ENCODE measurements around the gene SLC2A4RG.

Gene SLC2A4RG

GRCh38 chr20:63746751-63747315, 7.3 kb downstream of the SLC2A4RG start:
- TF ChIP-seq, protein P1, sequence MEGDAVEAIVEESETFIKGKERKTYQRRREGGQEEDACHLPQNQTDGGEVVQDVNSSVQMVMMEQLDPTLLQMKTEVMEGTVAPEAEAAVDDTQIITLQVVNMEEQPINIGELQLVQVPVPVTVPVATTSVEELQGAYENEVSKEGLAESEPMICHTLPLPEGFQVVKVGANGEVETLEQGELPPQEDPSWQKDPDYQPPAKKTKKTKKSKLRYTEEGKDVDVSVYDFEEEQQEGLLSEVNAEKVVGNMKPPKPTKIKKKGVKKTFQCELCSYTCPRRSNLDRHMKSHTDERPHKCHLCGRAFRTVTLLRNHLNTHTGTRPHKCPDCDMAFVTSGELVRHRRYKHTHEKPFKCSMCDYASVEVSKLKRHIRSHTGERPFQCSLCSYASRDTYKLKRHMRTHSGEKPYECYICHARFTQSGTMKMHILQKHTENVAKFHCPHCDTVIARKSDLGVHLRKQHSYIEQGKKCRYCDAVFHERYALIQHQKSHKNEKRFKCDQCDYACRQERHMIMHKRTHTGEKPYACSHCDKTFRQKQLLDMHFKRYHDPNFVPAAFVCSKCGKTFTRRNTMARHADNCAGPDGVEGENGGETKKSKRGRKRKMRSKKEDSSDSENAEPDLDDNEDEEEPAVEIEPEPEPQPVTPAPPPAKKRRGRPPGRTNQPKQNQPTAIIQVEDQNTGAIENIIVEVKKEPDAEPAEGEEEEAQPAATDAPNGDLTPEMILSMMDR (IDR thresholded peaks at IDR 0.05; ENCODE audit: low read depth, low read length), result no peak
- in situ Hi-C loops (cut with HindIII; ENCODE audit: low sequenced_read_pairs), result no loop called here
- no peak overlapping the region for H3K4me3 ChIP-seq (ENCODE audit: low read depth, low read length)

DNA sequence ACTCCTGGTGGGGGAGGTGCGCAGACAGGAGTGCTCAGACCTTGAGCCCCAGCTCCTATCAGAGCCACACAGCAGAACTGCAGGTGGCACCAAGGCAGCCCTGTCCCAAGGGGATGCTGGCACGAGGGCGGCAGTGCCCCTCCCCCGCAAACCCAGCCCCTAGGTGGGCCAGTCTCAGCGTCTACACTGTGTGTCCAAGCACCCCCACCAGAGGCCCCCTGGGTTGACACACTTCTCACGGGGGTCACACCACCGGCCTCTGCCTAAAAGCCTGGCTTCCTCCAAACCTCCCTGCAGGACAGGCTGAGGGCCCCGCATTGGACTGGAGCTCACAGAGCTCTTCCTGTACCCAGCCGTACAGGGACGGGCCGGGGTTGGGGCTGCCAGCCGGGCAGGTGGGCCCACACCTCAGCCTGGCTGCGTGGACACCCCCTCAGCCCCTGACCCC, 8.1 kb downstream of the SLC2A4RG start:
- DNase-seq (ENCODE audit: low read depth, low spot score), result no peak
- in situ Hi-C loops (cut with HindIII; ENCODE audit: low sequenced_read_pairs), result no loop called here
- no peak overlapping the region for H3K4me3 ChIP-seq (ENCODE audit: low read depth, low read length)
- TF ChIP-seq, protein P1 (IDR thresholded peaks at IDR 0.05; ENCODE audit: low read depth, low read length), result no peak

More at GRCh38 chr20:63746751-63747315, 7.3 kb downstream of the SLC2A4RG start:
- DNase-seq (ENCODE audit: low read depth, low spot score), result no peak

DNA sequence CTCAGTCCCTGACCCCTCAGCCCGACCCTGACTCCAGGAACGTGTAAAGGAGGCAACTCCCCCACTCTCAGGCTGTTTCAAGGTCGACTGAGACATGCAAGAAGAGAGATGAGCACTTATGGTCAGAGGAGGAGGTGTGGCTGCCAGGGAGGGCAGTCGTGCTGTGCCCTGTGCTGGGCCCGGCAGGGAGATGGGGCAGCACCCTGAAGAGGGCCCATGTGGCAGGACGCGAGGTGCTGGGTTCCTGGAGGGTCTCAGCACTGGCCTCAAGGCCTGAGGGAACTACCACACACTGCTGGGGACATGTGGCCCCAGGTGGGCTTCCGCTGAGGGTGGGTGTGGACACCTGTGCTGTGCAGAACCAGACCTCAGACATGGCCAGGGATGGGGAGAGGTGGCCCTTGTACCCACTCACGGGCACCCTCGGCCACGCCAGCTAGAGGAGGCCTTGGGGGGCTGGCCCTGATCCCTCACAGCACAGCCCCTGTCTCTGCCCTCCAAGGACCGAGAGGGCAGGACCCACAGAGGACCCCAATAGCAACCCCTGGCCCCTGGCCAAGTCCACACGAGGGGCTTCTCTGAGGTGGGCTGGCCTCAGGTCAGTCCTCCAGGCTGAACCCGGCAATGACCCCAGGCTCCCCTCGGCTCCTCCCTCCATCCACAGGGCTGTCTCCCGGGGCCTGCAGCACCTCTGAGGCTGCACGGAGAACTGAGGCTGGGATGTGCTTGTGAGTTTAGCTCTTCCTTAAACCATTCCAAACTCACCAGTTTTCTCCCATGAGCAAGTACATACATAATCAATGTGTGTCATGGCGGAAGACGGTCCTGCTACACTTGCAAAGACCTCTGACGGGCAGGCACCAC, 8.7 kb downstream of the SLC2A4RG start:
- no peak for DNase-seq (ENCODE audit: low read depth, low spot score)
- H3K4me3 ChIP-seq (ENCODE audit: low read depth, low read length), result no peak overlapping the region
- TF ChIP-seq, protein P1 (IDR thresholded peaks at IDR 0.05; ENCODE audit: low read depth, low read length), result no peak
- in situ Hi-C loops (cut with HindIII; ENCODE audit: low sequenced_read_pairs), result no loop called here

DNA sequence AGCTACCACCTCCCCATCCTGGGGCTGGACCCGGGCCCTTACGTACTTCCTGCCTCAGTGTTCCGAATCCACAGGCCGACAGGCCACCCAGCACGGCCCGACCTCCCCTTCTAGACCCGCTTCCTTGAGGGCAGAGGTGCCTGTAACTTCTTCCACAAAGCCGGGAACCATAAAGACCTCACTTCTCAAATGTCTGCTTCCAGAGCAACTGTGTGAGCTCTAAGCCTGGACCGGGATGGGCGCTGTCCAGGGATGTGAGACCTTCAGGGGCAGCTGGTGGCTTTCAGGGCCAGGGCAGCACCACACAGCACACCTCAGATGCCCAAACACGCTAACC, 9.3 kb downstream of the SLC2A4RG start:
- in situ Hi-C loops (cut with HindIII; ENCODE audit: low sequenced_read_pairs), result no loop called here
- DNase-seq (ENCODE audit: low read depth, low spot score), result no peak
- H3K4me3 ChIP-seq (ENCODE audit: low read depth, low read length), result no peak overlapping the region
- TF ChIP-seq, protein P1 (IDR thresholded peaks at IDR 0.05; ENCODE audit: low read depth, low read length), result no peak

DNA sequence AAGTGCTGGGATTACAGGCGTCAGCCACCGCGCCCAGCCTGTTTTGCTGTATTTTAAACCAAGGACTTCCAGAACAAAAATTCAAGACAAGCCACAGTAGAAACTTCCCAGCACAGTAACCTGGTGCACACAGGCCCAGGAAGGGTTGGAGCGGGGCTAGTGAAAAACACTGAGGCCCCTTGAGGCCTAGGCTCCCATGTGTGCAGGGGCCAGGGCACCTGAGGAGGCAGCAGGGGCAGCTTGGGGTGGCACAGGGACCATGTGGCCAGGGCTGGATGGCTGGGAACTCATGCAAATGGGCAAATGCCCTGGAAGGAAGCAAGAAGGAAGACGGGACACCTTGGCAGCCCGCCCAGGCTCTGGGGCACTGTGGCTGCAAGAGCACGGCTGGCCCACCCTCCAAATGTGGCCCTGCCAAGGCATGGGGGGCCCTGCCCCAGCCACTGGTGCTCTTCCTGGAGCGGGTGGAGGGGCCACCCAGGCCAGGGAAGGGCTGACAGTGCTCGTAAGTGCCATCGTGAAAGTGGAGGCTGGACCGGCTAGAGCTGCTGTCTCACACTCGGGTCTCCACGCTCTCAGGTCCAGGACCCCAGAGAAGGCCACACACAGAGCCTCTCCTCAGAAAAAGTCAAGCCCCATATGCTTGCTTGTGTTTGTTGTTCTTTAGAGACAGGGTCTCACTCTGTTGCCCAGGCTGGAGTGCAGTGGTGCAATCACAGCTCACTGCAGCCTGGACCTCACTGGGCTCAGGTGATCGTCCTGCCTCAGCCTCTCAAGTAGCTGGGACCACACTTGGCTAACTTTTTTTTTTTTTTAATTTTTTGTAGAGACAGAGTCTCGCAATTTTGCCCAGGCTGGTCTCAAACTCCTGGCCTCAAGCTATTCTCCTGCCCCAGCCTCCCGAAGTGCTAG, 10.3 kb downstream of the SLC2A4RG start:
- no peak for DNase-seq (ENCODE audit: low read depth, low spot score)
- TF ChIP-seq, protein P1 (IDR thresholded peaks at IDR 0.05; ENCODE audit: low read depth, low read length), result no peak
- in situ Hi-C loops (cut with HindIII; ENCODE audit: low sequenced_read_pairs), result no loop called here
- H3K4me3 ChIP-seq (ENCODE audit: low read depth, low read length), result no peak overlapping the region

DNA sequence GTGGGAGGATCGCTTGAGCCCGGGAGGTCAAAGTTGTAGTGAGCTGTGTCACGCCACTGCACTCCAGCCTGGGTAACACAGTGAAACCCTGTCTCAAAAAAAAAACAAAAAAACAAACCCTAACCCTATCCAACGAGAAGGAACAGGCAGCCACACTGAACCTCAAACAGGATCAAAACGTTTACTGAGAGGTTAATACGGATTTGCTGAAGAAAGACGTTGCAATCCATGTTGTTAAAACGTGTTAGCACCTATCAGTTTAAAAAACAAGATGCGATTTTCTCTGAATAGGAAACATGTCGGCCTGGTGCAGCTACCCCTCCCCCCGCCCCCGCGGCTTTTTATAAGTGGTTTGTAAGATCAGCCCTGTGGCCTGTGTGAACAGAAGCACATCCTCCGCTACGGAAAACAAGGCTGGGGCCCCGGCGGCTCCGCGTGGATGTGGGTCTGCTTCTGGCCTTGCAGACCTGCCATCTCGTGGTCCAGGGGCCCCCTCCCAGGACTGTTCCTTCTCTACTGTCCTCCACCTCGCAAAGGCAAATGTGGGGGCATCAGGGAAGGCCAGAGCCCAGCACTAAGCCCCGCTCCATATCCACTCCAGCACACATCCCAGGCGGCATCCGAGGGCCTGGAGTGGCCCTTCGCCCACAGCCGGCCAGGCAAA, 11.4 kb downstream of the SLC2A4RG start:
- in situ Hi-C loops (cut with HindIII; ENCODE audit: low sequenced_read_pairs), result no loop called here
- TF ChIP-seq, protein P1 (IDR thresholded peaks at IDR 0.05; ENCODE audit: low read depth, low read length), result no peak
- no peak overlapping the region for H3K4me3 ChIP-seq (ENCODE audit: low read depth, low read length)
- no peak for DNase-seq (ENCODE audit: low read depth, low spot score)

Data from astrocyte of the spinal cord (primary cell).